MCF 10A (cell line): ENCODE measurements around the gene CECR2. TPM values are rescaled to one million over a fixed set of nuclear protein-coding genes. Genes with fewer than 3 reads are reported as not detected.

ENCODE experiments used
- BruUV-seq: library from RNA; stranded (reverse); fragments of 400-500 nt; replicated peaks from 2 replicates; lab custom pipeline; 2021; lab: Mats Ljungman, UMichigan
- CTCF ChIA-PET: fragments of 300-600 bp; sonication (Branson Sonifier 250); formaldehyde crosslinking; extraction: SDS; loops from one replicate; lab custom pipeline; 2021; ENCODE audit warnings: antibody characterized with exemption, inconsistent platforms; lab: Yijun Ruan, JAX
- POLR2A ChIA-PET: fragments of 300-600, 350-650 bp; sonication (Branson Sonifier 250); formaldehyde crosslinking; extraction: SDS; loops from one replicate; lab custom pipeline; 2020; ENCODE audit warnings: antibody characterized with exemption, inconsistent platforms; lab: Yijun Ruan, JAX
- DNase-seq: peaks from one replicate; pipeline ENCODE4 v3.0.0-alpha.2; 2018; ENCODE audit not compliant: unreplicated experiment
- H3K27ac Mint-ChIP-seq: one replicate; pipeline ENCODE4 v1.8.0; 2022; ENCODE audit warnings: mild to moderate bottlenecking, low read depth, mixed read lengths; ENCODE audit not compliant: unreplicated experiment
- H3K27me3 Mint-ChIP-seq: one replicate; pipeline ENCODE4 v1.8.0; 2022; ENCODE audit warnings: mixed read lengths; ENCODE audit not compliant: insufficient read depth, unreplicated experiment
- H3K36me3 Mint-ChIP-seq: one replicate; pipeline ENCODE4 v1.8.0; 2022; ENCODE audit warnings: mild to moderate bottlenecking, moderate library complexity, mixed read lengths; ENCODE audit not compliant: insufficient read depth, unreplicated experiment
- H3K4me1 Mint-ChIP-seq: one replicate; pipeline ENCODE4 v1.8.0; 2022; ENCODE audit warnings: mixed read lengths; ENCODE audit not compliant: insufficient read depth, unreplicated experiment
- H3K4me3 Mint-ChIP-seq: one replicate; pipeline ENCODE4 v1.8.0; 2022; ENCODE audit warnings: mild to moderate bottlenecking, moderate library complexity, mixed read lengths; ENCODE audit not compliant: unreplicated experiment
- H3K9me3 Mint-ChIP-seq: one replicate; pipeline ENCODE4 v1.8.0; 2022; ENCODE audit warnings: mixed read lengths; ENCODE audit not compliant: unreplicated experiment
- intact Hi-C: fragments of 100-400 bp; cut with micrococcal nuclease; formaldehyde crosslinking; loops from 2 replicates; pipeline ENCODE4 v1.14.1; 2022
- total RNA-seq: library from RNA; stranded (reverse); gene quantifications from 2 replicates; pipeline ENCODE4 v1.2.3, GENCODE V29; 2022
- TF ChIP-seq, protein P1 (sequence below): fragments of 200-600 bp; IDR thresholded peaks from one replicate; pipeline ENCODE4 v1.8.0; 2022; ENCODE audit warnings: antibody characterized with exemption, mild to moderate bottlenecking; ENCODE audit not compliant: unreplicated experiment

The CECR2 gene
- total RNA-seq, 1 experiment from 2014 or later: not detected

DNA sequence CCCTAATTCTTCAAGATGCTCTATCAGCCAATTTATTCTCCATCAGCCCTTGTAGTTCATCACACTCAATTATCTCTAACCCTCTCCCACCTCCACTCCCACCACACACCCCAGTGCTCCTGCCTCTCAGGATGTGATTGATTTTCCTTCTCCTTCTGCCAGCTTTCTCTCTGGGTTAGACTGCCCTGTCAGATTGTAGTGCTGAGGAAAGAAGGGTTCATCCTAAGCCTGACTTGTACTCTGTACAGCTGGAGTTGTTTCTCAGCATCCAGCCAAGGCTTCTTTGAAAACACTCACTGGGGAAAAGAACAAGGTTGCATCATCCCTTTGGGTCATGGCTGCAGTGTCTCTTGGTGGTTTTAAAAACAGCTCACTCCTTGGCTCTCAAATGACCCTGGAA lies 61.2 kb downstream of the CECR2 start:
- Mint-ChIP-seq H3K36me3 (peaks cover 5% of the 10 kb centered on the region), H3K27ac (peak overlapping the region; percentile 46), H3K4me1 (peaks cover 22% of the 10 kb centered on the region), H3K27me3 (no peaks in the 10 kb centered on the region), H3K9me3 (no peaks in the 10 kb centered on the region), H3K4me3 (no peak overlapping the region)
- POLR2A ChIA-PET: interaction anchor here (1.4 kb wide), 1 partner anchor 10 kb away, joined by 3 read pairs; no protein-coding TSS in a partner anchor
- BruUV-seq: no TSS peak
- TF ChIP-seq, protein P1, sequence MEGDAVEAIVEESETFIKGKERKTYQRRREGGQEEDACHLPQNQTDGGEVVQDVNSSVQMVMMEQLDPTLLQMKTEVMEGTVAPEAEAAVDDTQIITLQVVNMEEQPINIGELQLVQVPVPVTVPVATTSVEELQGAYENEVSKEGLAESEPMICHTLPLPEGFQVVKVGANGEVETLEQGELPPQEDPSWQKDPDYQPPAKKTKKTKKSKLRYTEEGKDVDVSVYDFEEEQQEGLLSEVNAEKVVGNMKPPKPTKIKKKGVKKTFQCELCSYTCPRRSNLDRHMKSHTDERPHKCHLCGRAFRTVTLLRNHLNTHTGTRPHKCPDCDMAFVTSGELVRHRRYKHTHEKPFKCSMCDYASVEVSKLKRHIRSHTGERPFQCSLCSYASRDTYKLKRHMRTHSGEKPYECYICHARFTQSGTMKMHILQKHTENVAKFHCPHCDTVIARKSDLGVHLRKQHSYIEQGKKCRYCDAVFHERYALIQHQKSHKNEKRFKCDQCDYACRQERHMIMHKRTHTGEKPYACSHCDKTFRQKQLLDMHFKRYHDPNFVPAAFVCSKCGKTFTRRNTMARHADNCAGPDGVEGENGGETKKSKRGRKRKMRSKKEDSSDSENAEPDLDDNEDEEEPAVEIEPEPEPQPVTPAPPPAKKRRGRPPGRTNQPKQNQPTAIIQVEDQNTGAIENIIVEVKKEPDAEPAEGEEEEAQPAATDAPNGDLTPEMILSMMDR: no peak
- peak; percentile 41 for DNase-seq
- intact Hi-C loops: no loop called here
- CTCF ChIA-PET: interaction anchor here (1.0 to 1.1 kb wide), 2 partner anchors 11 to 258 kb away, joined by 3 to 4 read pairs; no protein-coding TSS in a partner anchor

DNA sequence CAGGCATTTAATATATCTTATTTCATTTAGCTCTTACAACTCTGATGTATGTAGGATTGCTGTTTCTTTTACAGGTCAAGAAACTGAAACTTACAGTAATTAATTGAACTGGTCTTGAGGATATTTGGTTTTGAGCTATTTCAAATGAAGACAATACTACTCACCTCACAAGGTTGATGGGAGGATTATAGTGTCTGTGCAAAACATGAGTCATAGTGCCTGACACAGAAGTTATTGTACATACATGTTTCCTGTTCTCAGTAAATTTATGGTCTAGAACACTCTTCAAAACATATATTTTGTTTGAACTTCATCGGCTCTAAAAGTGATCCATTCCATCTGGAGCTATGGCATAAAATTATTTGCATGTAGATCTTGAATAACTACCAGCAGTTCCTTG lies 61.9 kb downstream of the CECR2 start:
- BruUV-seq: no TSS peak
- Mint-ChIP-seq H3K27me3 (no peaks in the 10 kb centered on the region), H3K4me1 (peaks cover 22% of the 10 kb centered on the region), H3K36me3 (no peaks in the 10 kb centered on the region), H3K4me3 (no peak overlapping the region), H3K27ac (no peak overlapping the region), H3K9me3 (no peaks in the 10 kb centered on the region)
- POLR2A ChIA-PET: interaction anchor here (0.6 to 1.4 kb wide), 2 partner anchors 11 to 12 kb away, joined by 3 read pairs; no protein-coding TSS in a partner anchor
- intact Hi-C loops: no loop called here
- TF ChIP-seq, protein P1: no peak
- CTCF ChIA-PET: interaction anchor here (0.8 to 1.1 kb wide), 3 partner anchors 12 to 259 kb away, joined by 3 to 4 read pairs (median 4); no protein-coding TSS in a partner anchor
- peak; percentile 33 for DNase-seq

DNA sequence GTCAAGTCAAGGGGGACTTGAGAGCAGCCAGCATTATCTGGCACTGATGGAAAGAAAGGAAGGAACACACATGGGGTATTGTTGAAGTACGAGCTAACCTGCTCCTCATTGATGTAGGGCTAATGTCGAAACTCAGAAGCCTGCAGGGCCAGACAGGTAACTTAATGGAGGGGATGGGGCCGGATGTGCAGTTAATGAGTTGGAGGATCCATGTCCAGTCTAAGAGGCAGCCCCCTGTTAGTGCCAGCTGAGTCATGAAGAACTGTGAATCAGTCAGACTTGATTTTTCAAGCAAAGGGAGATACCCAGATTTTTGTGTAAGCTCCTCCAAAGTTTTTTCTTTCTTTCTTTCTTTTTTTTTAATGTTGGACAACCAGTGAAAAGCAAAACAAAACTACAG lies 65.6 kb downstream of the CECR2 start:
- CTCF ChIA-PET: interaction anchor here (0.7 kb wide), 1 partner anchor 74 kb away, joined by 3 read pairs; no protein-coding TSS in a partner anchor
- Mint-ChIP-seq H3K27me3 (no peaks in the 10 kb centered on the region), H3K9me3 (no peaks in the 10 kb centered on the region), H3K4me1 (peaks cover 22% of the 10 kb centered on the region), H3K36me3 (no peaks in the 10 kb centered on the region), H3K27ac (no peak overlapping the region), H3K4me3 (no peak overlapping the region)
- POLR2A ChIA-PET: no interaction called here
- no peak for DNase-seq
- BruUV-seq: no TSS peak
- intact Hi-C loops: no loop called here
- TF ChIP-seq, protein P1: no peak

DNA sequence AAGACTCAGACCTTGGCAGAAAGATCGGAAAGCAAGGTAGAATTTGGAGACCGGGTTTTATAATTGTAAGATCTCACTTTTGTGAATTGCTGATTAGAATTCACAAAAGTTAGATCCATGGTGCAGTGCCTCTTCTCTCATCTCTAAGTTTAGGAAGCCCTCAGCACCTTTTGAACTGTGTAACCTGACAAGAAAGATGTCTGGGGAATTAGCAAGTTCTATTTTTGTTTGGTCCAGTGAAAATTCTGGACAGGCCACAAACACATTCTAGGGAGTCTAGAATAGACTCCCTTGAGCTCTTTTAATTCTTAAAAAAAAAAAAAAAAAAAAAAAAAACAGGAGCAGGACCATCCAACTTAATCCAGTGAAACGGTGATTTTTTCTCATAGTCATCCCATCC lies 66.1 kb downstream of the CECR2 start:
- TF ChIP-seq, protein P1: no peak
- Mint-ChIP-seq H3K4me1 (peaks cover 19% of the 10 kb centered on the region), H3K36me3 (no peaks in the 10 kb centered on the region), H3K27ac (no peak overlapping the region), H3K4me3 (no peak overlapping the region), H3K27me3 (no peaks in the 10 kb centered on the region), H3K9me3 (no peaks in the 10 kb centered on the region)
- ChIA-PET POLR2A (no interaction called here), CTCF (interaction anchor here (0.7 kb wide), 1 partner anchor 129 kb away, joined by 3 read pairs; no protein-coding TSS in a partner anchor)
- intact Hi-C loops: no loop called here
- no peak for DNase-seq
- no TSS peak for BruUV-seq
